HG03135 (cell line): ENCODE data around the gene SDR42E2.
"Not testable (repeated sequence)": the region's sequence is repeated elsewhere in the genome, so short reads cannot be mapped to it uniquely, and the experiment has no call there.

Experiments
- ATAC-seq: cut with Tn5 transposase; IDR thresholded peaks from one replicate; pipeline ENCODE4 v1.9.1; 2021; ENCODE audit warnings: mild to moderate bottlenecking, moderate library complexity; ENCODE audit not compliant: unreplicated experiment

The SDR42E2 gene

GRCh38 chr16:22153078-22153477 lies 9.2 kb upstream of the SDR42E2 start:
- not testable (repeated sequence) for ATAC-seq

GRCh38 chr16:22161401-22161800 lies 905 bp upstream of the SDR42E2 start:
- no peak for ATAC-seq

- no peak for ATAC-seq
Measured at GRCh38 chr16:22162656-22163009, 327 bp downstream of the SDR42E2 start.

- ATAC-seq, result no peak
Measured at GRCh38 chr16:22163806-22164205, 1.5 kb downstream of the SDR42E2 start.

GRCh38 chr16:22164482-22164881 lies 2.2 kb downstream of the SDR42E2 start:
- no peak for ATAC-seq

- ATAC-seq, result no peak
Measured at GRCh38 chr16:22165508-22166285, 3.4 kb downstream of the SDR42E2 start.

GRCh38 chr16:22171953-22172352 lies 9.6 kb downstream of the SDR42E2 start:
- ATAC-seq, result no peak

GRCh38 chr16:22172642-22173041 lies 10.3 kb downstream of the SDR42E2 start:
- ATAC-seq, result not testable (repeated sequence)

GRCh38 chr16:22174642-22175041 lies 12.3 kb downstream of the SDR42E2 start:
- no peak for ATAC-seq

GRCh38 chr16:22177968-22178930 lies 15.9 kb downstream of the SDR42E2 start:
- no peak for ATAC-seq

GRCh38 chr16:22181426-22181825 lies 19.1 kb downstream of the SDR42E2 start:
- no peak for ATAC-seq

- ATAC-seq, result no peak
Measured at GRCh38 chr16:22181843-22182242, 19.5 kb downstream of the SDR42E2 start.

- no peak for ATAC-seq
Measured at GRCh38 chr16:22183335-22183734, 21.0 kb downstream of the SDR42E2 start.

- ATAC-seq, result no peak
Measured at GRCh38 chr16:22183901-22184614, 21.8 kb downstream of the SDR42E2 start.

GRCh38 chr16:22184615-22184968 lies 22.3 kb downstream of the SDR42E2 start:
- ATAC-seq, result no peak

- no peak for ATAC-seq
Measured at GRCh38 chr16:22186517-22186916, 24.2 kb downstream of the SDR42E2 start.

- no peak for ATAC-seq
Measured at GRCh38 chr16:22188267-22188594, 25.9 kb downstream of the SDR42E2 start.

GRCh38 chr16:22188595-22189442 lies 26.5 kb downstream of the SDR42E2 start:
- ATAC-seq, result no peak

- no peak for ATAC-seq
Measured at GRCh38 chr16:22189473-22190080, 27.3 kb downstream of the SDR42E2 start.
